K562 (cell line): Measurements from ENCODE around the gene MLLT1. TPM values are rescaled to one million over a fixed set of nuclear protein-coding genes. Genes with fewer than 3 reads are reported as not detected.
A peak's percentile ranks its signal among the peaks of the same experiment; 100 is the strongest.

Experiments
- ARID1B ChIP-seq: fragments of 450-650 bp; IDR thresholded peaks from 2 replicates; pipeline ENCODE4 v1.6.1; 2016; ENCODE audit warnings: antibody characterized with exemption, mild to moderate bottlenecking, inconsistent platforms
- ATF7 ChIP-seq: fragments of 450-650 bp; IDR thresholded peaks from 2 replicates; pipeline ENCODE4 v1.7.1; 2014; ENCODE audit warnings: mild to moderate bottlenecking, moderate library complexity
- CBX5 ChIP-seq: IDR thresholded peaks from 2 replicates; pipeline ENCODE4 v1.6.1; 2014; ENCODE audit warnings: low read depth, borderline replicate concordance
- DPF2 ChIP-seq: fragments of 450-650 bp; IDR thresholded peaks from 2 replicates; pipeline ENCODE4 v1.6.1; 2016
- ESRRA ChIP-seq: fragments of 450-650 bp; IDR thresholded peaks from 2 replicates; pipeline ENCODE4 v1.6.1; 2014; ENCODE audit warnings: low read depth, mild to moderate bottlenecking, moderate library complexity, borderline replicate concordance
- ETV6 ChIP-seq, 3 experiments: fragments of 150-350 bp in 1 of 3; sonication (generic) in 1 of 3; formaldehyde crosslinking in 1 of 3; IDR thresholded peaks; 2 replicates each; pipeline versions ENCODE4 v1.6.1 to v1.8.0; 2014 to 2022; ENCODE audit warnings: borderline replicate concordance in 2 of 3, low read depth in 2 of 3, antibody characterized with exemption in 1 of 3, low read length in 1 of 3, mild to moderate bottlenecking in 1 of 3, missing genetic modification reagents in 1 of 3
- HDGF ChIP-seq: fragments of 450-650 bp; IDR thresholded peaks from 2 replicates; pipeline ENCODE4 v1.6.1; 2016
- HMGXB4 ChIP-seq: sonication (generic); formaldehyde crosslinking; IDR thresholded peaks from 2 replicates; pipeline ENCODE4 v1.8.1; 2023; ENCODE audit warnings: mild to moderate bottlenecking, missing genetic modification reagents
- SIN3B ChIP-seq: fragments of 450-650 bp; IDR thresholded peaks from 2 replicates; pipeline ENCODE4 v1.6.1; 2017; ENCODE audit warnings: low read depth, mild to moderate bottlenecking, moderate library complexity
- SMARCC2 ChIP-seq: fragments of 450-650 bp; IDR thresholded peaks from 2 replicates; pipeline ENCODE4 v1.6.1; 2017; ENCODE audit warnings: antibody characterized with exemption, moderate library complexity, mild to moderate bottlenecking, low read depth
- VEZF1 ChIP-seq: fragments of 200-800 bp; sonication (Bioruptor generic); IDR thresholded peaks from 2 replicates; pipeline ENCODE4 v1.6.1; 2017; ENCODE audit warnings: missing genetic modification characterization, missing compliant biosample characterization
- ZBTB11 ChIP-seq, 3 experiments: fragments of 200-800 bp in 1 of 3; fragments of 250-450 bp in 1 of 3; fragments of 450-650 bp in 1 of 3; sonication (Bioruptor Pico) in 1 of 3; sonication (Bioruptor generic) in 1 of 3; formaldehyde crosslinking in 1 of 3; IDR thresholded peaks; 2 replicates each; pipeline versions ENCODE4 v1.6.1 to v1.8.0; 2016 to 2022; ENCODE audit warnings: mild to moderate bottlenecking in 2 of 3, missing genetic modification characterization in 2 of 3, missing compliant biosample characterization in 1 of 3, moderate library complexity in 1 of 3
- ZFP36 ChIP-seq: fragments of 150-350 bp; IDR thresholded peaks from 2 replicates; pipeline ENCODE4 v1.6.1; 2018; ENCODE audit warnings: low read length, low read depth; ENCODE audit not compliant: partially characterized antibody
- ZFX ChIP-seq: sonication (generic); formaldehyde crosslinking; IDR thresholded peaks from 2 replicates; pipeline ENCODE4 v1.8.0; 2022; ENCODE audit warnings: mild to moderate bottlenecking, missing genetic modification reagents, moderate library complexity
- ZNF212 ChIP-seq: fragments of 450-650 bp; formaldehyde crosslinking; IDR thresholded peaks from 2 replicates; pipeline ENCODE4 v1.4.0; 2020; ENCODE audit warnings: mild to moderate bottlenecking
- ZNF431 ChIP-seq: sonication (generic); formaldehyde crosslinking; IDR thresholded peaks from 2 replicates; pipeline ENCODE4 v1.8.0; 2022; ENCODE audit warnings: mild to moderate bottlenecking, missing genetic modification reagents
- ZNF696 ChIP-seq: fragments of 250-450 bp; sonication (Bioruptor Pico); conservative IDR thresholded peaks from 2 replicates; pipeline ENCODE4 v1.4.0; 2020; ENCODE audit warnings: mild to moderate bottlenecking, moderate library complexity
- polyA plus RNA-seq, 8 experiments: library from polyadenylated mRNA; depleted of rRNA in 4 of 8; stranded (reverse) in 5 of 8; unstranded in 3 of 8; fragments of >200 nt; fragmentation: Nextera tagmentation in 2 of 8; fragmentation: Illumina TruSeq in 1 of 8; extraction: Ambion mirVana in 2 of 8; extraction: Trizol in 1 of 8; gene quantifications; 2 replicates each; pipeline versions ENCODE4 v1.2.1 to v1.2.3, GENCODE V29; 2011 to 2014; ENCODE audit warnings: inconsistent platforms in 1 of 8, missing spikeins in 1 of 8
- total RNA-seq, 7 experiments: library from RNA; depleted of rRNA in 6 of 7; stranded (reverse); fragments of >200 nt in 6 of 7; fragmentation: Illumina TruSeq in 2 of 7; extraction: Trizol in 2 of 7; gene quantifications; 2 replicates each; pipeline versions ENCODE4 v1.2.1 to v1.2.3, GENCODE V29; 2011 to 2021; ENCODE audit warnings: low replicate concordance in 1 of 7
- TF ChIP-seq, protein P1 (sequence below): fragments of 450-650 bp; formaldehyde crosslinking; IDR thresholded peaks from 2 replicates; pipeline ENCODE4 v1.4.0; 2020; ENCODE audit warnings: mild to moderate bottlenecking, moderate library complexity

MLLT1 gene
- total and polyA plus RNA-seq, 9 of the 15 experiments (the other 6 are each of a cell fraction or from before 2014, with no cell fraction given), result 0.23 to 63.5 (median 15.4) TPM

DNA sequence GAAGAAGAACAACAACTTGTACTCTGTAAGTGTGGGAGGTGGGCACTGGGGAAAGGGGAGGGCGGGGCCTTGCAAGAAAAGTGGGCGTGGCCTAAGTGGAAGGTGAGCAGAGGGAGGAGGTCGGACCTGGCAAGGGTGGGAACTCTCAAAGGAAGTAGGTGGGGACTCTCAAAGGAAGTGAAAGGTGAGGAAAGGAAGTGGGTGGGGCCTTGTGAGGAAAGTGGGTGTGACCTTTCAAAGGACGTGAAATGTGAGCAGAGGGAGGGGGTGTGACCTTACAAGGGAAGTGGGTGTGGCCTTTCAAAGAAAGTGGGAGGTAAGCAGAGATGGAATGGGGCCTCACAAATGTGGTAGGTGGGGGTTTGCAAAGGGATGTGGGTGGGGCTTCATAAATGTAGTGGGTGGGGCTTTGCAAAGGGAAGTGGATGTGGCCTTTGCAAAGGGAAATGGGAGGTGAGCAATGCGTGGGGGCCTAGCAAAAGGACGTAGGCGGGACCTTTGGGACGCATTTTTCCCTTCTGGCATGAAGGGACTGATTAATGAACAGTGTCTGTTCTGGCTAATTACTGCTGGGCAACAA is 118.4 kb downstream of the MLLT1 start (continued):
- TF ChIP-seq ETV6 (IDR thresholded peaks at IDR 0.05; ENCODE audit: borderline replicate concordance in 1 of 2, low read depth in 2 of 2, low read length in 1 of 2), result peak; percentile 55 to 91
- no peak for TF ChIP-seq ETV6 (CRISPR knock-in tag; IDR thresholded peaks at IDR 0.05; ENCODE audit: borderline replicate concordance)
- TF ChIP-seq ZFP36, result no peak
- 0 out of 2 replicates have a peak, but pooled peaks have one; percentile 29 for TF ChIP-seq ARID1B
- TF ChIP-seq CBX5, result no peak
- 0 out of 2 replicates have a peak, but pooled peaks have one; percentile 46 for TF ChIP-seq ESRRA
- TF ChIP-seq DPF2, result peak; percentile 48; the same call in 1 of the 2 replicates
- TF ChIP-seq, protein P1, sequence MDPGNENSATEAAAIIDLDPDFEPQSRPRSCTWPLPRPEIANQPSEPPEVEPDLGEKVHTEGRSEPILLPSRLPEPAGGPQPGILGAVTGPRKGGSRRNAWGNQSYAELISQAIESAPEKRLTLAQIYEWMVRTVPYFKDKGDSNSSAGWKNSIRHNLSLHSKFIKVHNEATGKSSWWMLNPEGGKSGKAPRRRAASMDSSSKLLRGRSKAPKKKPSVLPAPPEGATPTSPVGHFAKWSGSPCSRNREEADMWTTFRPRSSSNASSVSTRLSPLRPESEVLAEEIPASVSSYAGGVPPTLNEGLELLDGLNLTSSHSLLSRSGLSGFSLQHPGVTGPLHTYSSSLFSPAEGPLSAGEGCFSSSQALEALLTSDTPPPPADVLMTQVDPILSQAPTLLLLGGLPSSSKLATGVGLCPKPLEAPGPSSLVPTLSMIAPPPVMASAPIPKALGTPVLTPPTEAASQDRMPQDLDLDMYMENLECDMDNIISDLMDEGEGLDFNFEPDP (CRISPR knock-in tag), result no peak
- TF ChIP-seq HDGF, result peak; percentile 94
- TF ChIP-seq SMARCC2, result no peak
- 0 out of 2 replicates have a peak, but pooled peaks have one; percentile 15 for TF ChIP-seq ATF7
- TF ChIP-seq ZFX, result 0 out of 2 replicates have a peak, but pooled peaks have one; percentile 15
- no peak for TF ChIP-seq ZNF212 (CRISPR knock-in tag)
- peak; percentile 35 for TF ChIP-seq VEZF1 (CRISPR knock-in tag)
- TF ChIP-seq ZNF431 (CRISPR knock-in tag), result no peak
- TF ChIP-seq ZBTB11 (CRISPR knock-in tag; IDR thresholded peaks at IDR 0.05), result 0 out of 6 replicates have a peak, but pooled peaks of 1 of the 3 experiments have one; percentile 36
- no peak for TF ChIP-seq ZNF696 (CRISPR knock-in tag)
- TF ChIP-seq SIN3B, result no peak
- no peak for TF ChIP-seq HMGXB4 (CRISPR knock-in tag)
